HL-60/S4 treated with phorbol 12-myristate 13-acetate at 8.2 ng/mL for 4 days and 3 days (cell line): ENCODE results near the gene PIAS1.
"Not testable (repeated sequence)": the region's sequence is repeated elsewhere in the genome, so short reads cannot be mapped to it uniquely, and the experiment has no call there.

ENCODE experiments used
- in situ Hi-C: fragments of 300-500 bp; cut with MboI; formaldehyde crosslinking; loops from 2 replicates; pipeline ENCODE4 v1.15.0; 2022; ENCODE audit warnings: low sequenced_read_pairs

PIAS1 gene

DNA sequence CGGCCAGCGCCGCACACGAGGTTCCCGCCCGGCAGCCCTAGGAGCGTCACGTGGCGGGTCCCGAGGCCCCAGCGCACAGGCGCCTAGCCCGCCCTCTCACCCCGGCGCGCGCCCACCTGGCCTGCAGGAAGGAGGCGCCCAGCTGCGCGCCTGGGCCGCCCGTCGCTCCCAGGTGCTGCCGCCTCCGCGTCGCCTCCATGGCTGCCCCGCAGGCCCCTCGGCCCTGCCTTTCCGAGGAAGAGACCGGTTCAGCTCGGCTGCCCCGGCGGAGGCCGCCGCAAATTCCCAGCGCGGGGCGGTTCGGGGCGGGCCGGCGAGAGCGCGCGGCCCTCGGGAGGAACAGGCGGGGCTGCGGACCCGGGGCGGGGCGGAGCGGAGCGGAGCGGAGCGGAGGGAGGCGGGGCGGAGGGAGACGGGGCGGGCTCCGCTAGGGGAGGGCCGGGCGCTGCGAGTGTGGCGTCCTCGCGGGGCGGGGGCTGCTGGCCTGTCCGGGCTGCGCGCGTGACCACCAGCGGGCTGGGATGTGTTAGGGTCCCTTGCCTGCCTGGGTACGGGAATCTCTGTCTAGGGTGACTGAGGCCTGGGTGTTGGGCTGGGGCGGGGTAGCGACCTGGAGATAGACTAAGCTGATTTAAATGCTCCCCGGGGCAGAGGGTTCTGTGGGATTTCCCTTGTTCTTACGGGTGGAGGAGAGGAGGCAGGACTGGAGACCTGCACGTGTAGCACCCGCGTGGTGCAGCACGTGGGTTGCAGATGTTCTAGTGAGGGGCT, 175.5 kb downstream of the PIAS1 start, which contains the start of gene CLN6:
Gene CLN6, minus strand, starts transcription at position 343 of the 771 bp plus-strand sequence. Its CDS starts 144 bp downstream, at position 199.
- in situ Hi-C loops: no loop called here

DNA sequence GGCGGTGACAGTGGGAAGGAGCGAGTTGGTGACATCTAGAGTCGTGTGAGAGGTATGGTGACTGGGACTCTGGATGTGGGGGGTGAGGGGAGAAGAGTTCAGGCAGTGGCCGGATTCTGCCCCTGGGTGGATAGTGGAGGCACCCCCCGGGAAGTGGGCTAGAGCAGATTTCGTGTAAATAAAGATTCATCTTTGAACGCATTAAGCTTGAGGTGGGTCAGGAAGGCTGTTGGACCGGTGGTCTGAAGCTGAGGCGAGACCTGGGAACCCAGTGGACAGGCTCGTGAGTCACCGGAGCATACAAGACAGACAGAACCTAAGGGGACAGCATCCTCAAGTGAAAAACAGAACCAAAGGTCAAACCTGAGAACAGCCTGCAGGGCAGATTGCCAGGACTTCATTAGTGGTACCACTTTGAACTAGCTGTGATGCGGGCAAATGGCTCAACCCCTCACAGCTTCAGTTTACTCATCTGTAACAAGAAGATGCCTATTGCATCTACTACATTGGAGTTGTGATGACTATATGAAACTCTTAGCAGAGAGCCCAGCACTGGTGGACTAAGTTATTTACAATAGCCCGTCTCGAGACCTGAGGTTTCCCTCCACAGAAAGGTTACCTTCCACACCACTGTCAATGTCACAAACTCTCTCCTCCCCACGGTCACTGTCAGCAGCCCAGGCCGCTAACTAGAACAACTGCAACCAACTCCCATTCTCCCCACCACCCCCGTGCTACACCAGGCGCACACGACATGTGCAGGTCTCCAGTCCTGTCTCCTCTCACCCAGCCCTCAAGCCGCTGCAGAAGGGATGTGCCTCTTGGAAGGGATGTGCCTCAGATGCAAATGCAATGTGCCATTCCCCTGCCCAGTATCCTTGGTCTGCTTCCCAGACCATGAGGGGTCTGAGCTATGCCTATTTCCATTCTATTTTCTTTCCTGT, 176.3 kb downstream of the PIAS1 start:
- in situ Hi-C loops: no loop called here

DNA sequence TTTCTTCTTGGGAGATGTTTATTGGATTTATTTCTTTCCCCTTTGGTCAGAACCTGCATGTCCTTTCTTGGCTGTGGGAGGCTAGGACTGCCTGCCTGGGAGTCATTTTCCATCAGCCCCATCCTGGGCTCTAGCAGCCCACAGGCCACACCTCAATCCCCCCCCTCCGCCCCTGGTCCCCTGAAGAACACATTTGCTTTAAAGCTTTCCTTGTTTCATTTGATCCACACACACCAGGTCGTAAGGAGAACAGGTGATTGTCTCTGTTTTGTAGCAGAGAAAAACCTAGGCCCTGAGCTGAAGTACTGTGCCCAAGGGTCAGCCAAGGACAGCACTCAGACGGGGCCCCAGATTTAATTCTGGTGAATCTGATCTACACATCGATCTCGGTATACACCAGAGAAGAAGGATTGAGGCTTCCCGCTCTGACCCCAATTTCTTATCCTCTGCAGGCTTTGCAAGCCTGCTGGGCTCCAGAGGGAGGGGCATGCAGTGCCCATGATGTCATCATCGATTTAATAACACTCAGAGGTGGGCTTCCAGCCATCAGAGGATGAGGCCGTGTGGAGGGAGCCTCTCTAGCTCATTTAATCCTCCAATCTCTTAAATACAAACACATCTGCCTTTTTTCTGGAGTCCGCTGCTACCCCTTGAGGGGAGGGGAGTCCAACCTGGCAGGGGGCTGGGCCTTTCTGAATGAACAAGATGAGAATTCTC, 177.1 kb downstream of the PIAS1 start:
- in situ Hi-C loops: no loop called here

DNA sequence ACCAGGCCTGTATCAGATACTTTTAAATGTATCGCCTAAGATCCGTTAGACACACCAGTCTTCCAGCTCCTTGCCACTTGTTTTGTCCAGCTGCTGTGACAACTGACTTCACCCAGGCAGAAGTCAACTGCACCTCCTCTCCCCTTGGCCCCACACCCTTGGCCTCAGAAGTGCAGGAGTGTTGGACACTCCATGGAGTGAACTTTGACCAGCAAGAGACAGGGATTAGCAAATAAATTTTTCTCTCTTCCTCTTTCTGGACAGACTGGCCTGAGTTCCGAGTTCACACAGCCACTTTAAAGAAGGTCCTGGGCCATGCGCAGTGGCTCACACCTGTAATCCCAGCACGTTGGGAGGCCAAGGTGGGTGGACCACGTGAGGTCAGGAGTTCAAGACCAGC, 178.3 kb downstream of the PIAS1 start:
- in situ Hi-C loops: no loop called here

DNA sequence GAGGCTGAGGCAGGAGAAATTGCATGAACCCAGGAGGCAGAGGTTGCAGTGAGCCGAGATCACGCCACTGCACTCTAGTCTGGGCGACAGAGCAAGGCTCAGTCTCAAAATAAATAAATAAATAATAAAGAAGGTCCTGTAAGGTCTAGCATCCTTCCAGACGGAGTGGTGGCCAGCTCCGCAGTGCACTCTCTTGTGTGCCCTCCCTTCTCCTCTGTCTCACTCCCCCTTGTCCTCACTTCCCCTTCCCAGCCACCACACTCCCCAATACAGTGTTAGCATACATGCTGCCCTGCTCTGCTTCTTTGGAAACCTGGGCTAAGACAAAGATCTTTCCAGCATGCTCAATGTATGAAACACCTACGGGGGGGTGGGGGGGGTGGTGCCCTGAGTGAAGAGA, 178.8 kb downstream of the PIAS1 start:
- in situ Hi-C loops: no loop called here

DNA sequence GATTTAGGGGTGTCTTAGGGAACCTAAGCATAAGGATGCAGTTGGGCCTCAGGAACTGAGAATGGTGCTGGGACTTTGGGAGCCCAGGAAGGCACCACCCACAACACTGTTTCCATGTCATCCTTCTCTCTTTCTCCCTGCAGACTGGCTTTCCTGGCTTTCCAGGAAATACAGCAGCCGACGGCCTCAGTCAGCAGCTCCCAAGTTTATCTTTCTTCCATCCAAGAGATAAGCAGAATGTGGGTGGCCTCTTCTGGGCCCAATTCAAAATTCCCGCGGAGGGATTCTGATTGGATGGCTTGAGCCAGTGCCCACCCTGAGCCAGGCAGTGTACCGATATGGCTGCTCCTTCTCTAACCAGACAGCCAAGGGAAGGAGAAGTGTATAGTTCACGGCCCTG, 179.9 kb downstream of the PIAS1 start:
- in situ Hi-C loops: no loop called here

DNA sequence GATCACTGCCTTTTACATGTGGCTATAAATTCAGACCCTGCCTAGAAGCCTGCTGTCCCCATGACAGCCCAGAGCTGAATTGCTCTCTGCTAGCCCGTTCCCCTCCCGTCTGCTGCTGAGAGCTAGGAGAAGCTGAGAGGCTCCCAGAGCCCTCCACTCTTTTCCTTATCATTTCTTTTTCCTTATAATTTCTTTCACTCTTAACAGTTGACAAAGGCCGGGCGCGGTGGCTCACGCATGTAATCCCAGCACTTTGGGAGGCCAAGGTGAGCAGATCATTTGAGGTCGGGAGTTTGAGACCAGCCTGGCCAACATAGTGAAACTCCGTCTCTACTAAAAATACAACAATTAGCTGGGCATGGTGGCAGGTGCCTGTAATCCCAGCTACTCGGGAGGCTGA, 180.4 kb downstream of the PIAS1 start:
- in situ Hi-C loops: not testable (repeated sequence)

DNA sequence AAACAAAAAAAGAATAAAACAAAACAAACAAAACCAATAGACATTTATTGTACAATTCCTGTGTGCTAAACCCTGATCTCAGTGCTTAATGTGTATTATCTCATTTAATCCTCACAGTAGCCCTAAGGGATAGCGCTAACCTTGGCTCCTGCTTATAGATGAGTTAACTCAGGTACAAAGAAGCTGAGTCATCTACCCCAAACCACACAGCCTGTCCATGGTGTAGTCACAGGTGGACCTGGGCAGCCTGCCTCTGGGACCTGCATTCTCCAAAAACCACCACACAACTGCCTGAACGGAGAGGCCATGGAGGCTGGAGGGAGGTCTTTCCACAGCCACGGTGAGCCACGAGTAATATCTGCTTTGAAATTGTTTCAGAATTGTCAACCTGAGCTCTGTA, 180.9 kb downstream of the PIAS1 start:
- in situ Hi-C loops: no loop called here

DNA sequence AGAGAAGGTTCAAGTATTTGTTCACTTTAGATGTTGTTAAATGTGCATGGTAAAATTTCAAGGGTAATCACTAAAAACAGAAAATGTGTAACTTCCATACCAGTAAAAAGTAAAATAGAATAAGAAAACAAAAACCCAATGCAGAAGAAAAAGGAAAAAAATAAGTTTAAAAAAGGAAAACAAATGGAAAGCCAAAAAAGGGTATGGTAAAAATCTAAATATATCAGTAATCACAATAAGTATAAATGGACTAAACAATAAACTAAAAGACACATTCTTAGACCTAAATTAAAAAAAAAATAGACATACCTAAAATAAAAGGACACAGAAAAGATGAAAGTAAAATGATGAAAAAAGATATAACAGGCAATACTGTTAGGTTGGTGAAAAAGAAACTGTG, 184.9 kb downstream of the PIAS1 start:
- in situ Hi-C loops: no loop called here

DNA sequence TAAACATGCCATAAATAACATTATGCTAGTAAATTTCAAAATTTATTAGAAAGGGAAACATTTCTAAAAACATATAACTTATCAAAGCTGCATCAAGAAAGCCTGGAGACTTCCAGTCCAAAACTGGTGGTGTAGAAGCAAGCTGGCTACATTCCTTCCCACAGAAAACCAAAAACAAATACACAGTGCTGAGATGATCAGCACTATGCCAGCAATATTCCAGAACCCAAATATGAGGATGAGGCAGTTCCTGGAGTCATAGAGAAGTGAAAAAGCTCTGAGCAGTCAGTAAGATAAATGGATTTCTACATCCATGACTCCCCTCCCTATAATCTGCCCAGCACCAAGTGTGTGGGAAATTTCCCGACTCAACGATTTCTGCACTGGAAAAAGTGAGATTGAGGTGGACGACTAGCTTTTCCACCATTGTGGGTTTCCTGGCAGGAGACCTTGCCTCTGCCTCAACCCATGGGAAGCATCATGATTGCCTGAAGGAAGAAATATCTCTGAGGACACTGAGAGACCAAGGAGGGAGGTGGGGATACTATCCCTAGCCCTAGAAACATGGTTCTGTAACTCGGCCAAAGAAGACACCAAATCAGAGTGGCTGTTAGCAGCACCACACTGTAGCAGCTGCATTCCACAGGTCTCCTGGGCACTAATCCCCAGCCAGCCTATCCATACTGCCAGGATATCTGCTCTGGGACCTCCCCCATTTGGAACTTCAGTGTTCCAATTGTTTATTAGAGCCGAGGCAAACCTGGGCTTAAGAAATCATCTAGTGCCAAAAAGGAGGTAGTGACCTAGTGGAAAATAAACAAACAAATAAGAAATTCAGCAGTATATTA, 187.2 kb downstream of the PIAS1 start:
- in situ Hi-C loops: no loop called here
